NCI-H1417 treated with DMSO at 0.1 percent for 48 hours (cell line): ENCODE results near the gene NRAP.
"Not testable (repeated sequence)": the region's sequence is repeated elsewhere in the genome, so short reads cannot be mapped to it uniquely, and the experiment has no call there.

Source experiments
- DNase-seq: peaks from one replicate; lab custom pipeline; 2025; lab: John Stamatoyannopoulos, UW

Gene NRAP

GRCh38 chr10:113683300-113683699, 19.5 kb upstream of the NRAP start:
- DNase-seq, result no peak

DNA sequence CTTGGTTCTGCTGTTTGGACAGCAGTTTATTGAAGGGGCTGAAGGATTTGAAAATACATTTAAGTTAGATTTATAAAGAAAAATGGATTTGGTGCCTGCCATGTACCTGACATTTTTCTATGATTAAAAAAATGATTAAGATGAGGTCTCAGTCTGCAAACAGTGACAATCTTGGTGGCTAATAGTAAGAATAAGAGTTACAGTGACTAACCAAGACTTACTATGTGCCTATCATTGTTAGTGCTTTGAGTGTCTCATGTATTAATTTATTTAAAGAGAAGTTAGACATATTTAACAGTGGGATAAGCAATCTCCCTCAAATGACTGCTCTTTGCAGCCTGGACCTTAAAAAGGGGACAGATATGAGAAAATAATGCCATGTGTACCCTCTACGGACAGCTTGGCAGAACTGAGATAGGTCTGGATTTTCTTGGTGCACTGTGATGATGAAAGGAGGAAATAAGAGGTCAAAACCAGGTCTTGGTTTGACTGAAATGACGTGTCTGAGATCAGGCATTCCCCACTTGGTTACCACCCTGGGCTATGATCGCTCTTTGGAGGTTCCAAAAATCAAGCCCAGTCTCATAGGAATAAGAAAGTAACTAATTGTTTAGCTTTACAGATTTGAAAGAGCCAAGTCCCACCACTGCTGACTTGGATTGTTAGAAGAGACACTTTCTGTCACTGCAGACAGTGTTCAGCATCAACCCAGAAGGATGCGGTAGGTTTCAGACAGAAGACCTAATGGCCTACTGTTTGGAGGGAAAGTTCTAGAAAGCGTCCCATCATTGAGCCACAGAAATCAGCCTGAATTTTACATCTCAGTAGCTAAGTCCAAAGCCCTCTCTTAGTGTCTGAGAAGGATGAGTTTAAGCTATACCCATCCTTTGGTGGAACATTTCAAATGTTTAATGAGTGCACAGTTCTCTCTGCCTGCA, 18.0 kb upstream of the NRAP start:
- DNase-seq, result no peak

- DNase-seq, result no peak
Observed at GRCh38 chr10:113680190-113681111, 16.6 kb upstream of the NRAP start.

DNA sequence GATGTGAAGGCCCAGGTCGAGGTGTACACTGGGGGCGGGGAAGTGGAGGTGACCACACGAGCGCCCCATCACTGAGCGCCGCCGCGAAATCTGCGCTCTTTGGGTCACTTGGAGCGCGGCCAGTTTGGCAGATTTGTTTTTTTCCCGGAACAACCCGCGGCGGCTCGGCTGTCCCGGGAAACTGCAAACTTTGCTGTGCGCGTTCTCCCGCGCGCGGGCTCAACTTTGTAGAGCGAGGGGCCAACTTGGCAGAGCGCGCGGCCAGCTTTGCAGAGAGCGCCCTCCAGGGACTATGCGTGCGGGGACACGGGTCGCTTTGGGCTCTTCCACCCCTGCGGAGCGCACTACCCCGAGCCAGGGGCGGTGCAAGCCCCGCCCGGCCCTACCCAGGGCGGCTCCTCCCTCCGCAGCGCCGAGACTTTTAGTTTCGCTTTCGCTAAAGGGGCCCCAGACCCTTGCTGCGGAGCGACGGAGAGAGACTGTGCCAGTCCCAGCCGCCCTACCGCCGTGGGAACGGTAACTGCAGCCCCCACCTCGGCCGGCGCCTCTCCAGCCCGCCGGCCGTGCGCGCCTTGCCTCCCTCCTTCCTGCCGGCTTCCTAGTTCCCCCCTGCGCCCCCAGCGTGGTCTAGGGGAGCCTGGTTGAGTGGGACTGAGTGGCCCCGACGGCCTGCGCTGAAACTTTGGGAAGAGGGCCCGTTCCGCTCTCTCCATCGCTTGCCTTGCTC, 15.8 kb upstream of the NRAP start, which contains the start of gene CASP7:
TSS of gene CASP7 (plus strand) at position 450 of the 727 bp plus-strand sequence. CDS start 17,582 bp downstream, outside the sequence.
- DNase-seq, result no peak

DNA sequence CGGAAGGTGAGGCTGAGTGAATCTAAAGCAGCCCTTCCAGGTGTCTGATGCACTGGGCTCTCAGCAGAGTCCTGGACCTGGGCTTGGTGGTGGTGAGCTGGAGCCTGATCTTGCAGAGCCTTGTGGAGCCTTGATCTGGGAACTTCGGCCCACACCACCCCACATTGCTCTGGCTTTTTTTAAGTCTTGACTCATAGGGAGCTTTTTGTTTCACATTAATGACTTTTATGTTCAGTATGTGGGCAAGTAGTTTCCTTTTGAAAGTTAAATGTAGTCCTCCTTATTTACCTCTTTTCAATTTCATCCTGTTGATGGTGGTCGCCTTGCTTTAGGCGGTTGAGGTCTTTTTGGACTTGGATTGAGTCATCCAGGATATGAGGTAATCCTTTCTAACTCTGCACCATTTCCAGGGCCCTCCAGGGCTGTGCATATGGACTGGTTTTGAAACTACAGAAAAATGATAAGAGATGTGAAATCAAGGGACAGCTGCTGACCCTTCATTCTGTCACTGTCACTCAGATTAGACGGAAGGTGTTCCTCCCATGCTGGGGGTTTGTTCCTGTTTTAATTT, 2.9 kb upstream of the NRAP start:
- no peak for DNase-seq

- no peak for DNase-seq
Observed at GRCh38 chr10:113665806-113666354, 2.0 kb upstream of the NRAP start.

DNA sequence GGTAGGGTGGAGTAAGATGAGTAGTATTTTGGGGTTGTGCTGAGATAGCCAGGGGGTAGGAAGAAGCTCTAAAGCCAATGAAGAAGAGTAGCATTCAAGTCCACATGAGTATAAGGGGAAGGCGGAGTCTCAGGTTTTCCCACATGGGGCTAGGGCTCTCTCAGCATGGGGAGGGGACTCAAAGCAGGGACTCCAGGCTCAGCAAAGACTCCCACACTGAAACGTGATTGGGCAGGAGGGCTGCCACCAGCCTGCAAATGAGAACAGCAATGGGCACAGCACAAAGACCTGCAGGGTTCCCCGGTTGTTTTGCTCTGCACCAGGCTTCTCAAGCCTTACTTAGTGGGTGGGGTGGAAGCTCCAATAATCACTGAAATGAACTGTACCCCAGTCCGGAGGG, 1.5 kb upstream of the NRAP start:
- DNase-seq, result no peak

GRCh38 chr10:113663142-113663541, 699 bp downstream of the NRAP start:
- DNase-seq, result no peak

DNA sequence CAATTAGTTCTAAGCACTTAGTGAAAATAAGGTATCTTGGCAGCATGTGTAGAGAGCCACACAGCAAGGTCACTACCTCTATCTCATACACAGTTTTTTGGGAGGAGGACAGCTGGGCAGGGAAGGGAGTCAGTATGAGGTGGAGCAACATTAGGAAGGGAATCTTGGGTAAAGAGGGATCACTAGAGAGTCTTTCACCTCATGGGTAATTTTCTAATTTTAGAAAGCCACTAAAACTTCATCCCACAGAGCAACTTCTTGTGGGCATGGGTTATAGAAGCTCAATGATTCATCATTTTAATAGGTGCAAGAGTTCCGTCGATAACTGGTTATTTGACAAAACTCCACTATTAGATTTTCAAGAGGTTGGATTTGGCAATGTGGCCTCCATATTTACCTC, 2.5 kb downstream of the NRAP start:
- no peak for DNase-seq

GRCh38 chr10:113657544-113657943, 6.3 kb downstream of the NRAP start:
- no peak for DNase-seq

DNA sequence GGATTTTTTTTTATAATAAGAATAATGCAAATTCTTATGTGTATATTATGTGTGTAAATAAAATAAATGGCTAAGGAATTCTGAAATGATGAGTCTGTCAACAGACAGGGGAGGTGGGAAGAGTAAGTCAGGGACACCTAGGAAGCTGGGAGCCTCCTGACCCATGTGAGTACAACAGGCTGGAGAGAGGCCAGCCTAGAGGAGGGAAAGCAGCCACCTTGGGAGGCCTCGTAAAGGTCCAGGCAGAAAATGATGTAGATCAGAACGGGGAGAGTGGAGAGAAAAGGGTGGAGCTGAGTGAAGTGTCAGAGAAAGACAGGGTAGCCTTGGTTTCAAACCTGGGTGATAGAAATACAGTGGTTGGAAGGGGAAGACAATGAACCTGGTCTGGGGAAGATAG, 6.9 kb downstream of the NRAP start:
- no peak for DNase-seq

- not testable (repeated sequence) for DNase-seq
Observed at GRCh38 chr10:113652456-113652855, 11.4 kb downstream of the NRAP start.

DNA sequence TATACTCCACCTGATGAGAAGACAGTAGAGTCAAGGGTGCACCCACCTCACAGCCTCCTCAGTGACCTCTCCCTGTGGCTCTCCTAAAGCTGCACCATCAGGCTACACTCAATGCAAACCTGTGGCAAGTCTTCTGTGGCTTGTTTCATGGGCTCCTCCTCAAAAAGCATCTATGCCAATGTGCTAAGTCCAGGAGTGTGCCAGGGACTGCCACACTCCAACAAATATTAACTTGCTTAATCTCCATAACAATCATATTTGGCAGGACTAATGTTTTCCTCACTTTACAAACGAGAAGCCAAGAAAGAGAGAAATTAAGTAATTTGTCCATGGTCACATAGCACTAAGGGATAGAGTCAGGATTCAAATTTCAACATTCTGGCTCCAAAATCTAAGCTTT, 11.9 kb downstream of the NRAP start:
- no peak for DNase-seq

GRCh38 chr10:113651021-113651420, 12.8 kb downstream of the NRAP start:
- no peak for DNase-seq

DNA sequence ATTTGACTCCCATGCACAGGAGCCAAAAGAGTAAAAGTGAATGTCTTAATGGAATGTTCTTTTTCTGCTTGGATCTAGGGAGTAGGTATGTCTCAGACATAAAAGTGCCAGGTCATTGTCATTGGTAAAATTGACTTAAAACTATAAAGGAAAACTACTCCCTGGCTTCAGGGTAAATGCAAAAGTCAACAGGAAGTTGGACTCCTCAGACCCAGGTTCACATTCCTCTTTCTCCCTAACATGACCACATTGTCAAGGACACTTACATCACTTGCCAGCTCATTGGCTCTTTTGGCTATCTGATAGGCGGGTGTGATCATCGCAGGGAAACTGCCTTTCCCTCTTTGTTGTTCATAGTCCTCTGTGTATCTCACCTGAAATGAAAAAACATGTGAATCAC, 13.7 kb downstream of the NRAP start:
- no peak for DNase-seq

GRCh38 chr10:113648478-113648877, 15.4 kb downstream of the NRAP start:
- no peak for DNase-seq

- no peak for DNase-seq
Observed at GRCh38 chr10:113647812-113648211, 16.0 kb downstream of the NRAP start.

DNA sequence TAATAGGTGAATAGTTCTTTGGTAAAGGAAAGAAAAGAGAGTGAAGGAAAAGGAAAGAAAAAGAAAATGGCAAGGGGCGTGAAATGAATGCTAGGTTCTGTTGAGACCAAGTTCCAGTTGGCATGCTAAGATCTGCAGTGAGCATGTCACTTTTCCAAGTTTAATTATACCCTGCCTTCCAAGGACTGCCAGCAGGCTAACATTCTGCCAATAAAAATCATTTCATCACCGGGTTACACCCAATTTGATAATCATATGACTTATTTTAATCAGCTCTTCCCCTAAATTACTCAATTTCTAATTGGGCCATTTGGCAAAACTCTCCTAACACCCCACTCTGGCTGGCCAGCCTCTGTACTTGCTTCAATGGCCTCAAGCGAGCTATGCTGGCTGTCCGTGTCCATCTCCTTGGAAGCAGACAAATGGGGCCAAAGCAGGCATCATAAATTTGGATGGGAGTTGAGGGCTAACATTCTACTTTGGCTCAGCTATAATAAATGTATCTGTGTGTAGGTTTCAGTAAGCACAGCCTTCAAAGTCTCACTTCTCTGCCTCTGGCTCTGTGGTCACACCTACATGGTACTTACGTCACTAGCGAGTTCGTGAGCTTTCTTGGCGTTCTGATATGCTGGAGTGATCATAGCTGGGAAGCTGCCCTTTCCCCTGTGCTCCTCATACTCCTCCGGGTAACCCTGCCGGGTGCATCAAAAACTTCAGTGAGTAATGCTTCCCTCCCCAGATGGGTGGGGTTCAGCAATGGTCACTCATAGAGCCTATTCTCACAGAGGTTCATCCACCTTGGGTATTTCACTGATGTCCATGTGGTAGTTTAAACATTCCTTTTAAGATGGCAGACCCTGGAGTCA, 17.3 kb downstream of the NRAP start:
- no peak for DNase-seq

DNA sequence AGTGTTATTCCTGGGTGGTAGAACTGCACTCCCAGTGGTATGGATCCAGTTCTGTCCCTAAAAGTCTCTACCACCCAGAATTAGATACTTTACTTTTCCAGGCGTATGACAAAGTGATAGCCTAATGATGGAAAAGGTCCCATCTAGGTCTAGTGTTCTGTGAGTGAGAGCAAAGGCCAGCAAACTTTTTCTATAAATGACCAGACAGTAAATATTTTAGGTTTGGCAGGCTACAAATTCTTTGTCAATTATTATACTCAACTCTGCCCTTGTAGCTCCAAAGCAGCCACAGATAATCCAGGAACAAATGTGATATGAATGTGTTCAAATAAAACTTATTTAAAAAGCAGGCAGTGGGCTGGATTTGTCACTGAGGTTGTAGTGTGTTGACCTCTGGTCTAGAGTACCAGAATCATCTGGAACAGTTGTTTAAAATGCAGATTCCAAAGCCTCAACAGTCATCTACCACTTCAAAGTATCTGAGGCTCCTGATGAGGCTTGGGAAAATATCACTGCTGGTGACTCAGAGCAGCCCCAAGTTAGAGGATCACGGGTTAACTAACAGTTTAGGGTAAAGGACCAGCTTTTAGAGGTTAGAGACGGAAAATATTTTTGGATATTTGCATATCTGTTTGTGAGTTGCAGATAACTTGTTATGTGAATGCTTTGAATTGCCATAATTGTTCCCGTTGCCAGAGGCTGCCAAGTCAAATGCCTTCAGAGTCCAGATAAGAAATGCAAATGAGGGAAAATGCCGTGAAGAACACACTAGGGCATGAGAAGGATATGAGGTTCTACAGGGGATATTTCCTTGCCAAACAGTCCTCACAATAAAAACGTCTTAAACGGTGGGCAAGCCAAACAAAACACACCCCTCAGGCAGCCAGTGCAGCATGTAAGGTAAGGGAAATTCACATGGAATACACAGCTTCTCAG, 19.4 kb downstream of the NRAP start:
- DNase-seq, result no peak
